HG03139 (cell line): Measurements from ENCODE around the gene TADA2B.
"Not testable (repeated sequence)": the region's sequence is repeated elsewhere in the genome, so short reads cannot be mapped to it uniquely, and the experiment has no call there.

Experiments used
- ATAC-seq: cut with Tn5 transposase; IDR thresholded peaks from one replicate; pipeline ENCODE4 v1.9.1; 2021; ENCODE audit not compliant: unreplicated experiment

The TADA2B gene

GRCh38 chr4:7076696-7077082, 33.5 kb downstream of the TADA2B start:
- no peak for ATAC-seq

- no peak for ATAC-seq
Measured at GRCh38 chr4:7077371-7077770, 34.2 kb downstream of the TADA2B start.

GRCh38 chr4:7078025-7078424, 34.9 kb downstream of the TADA2B start:
- ATAC-seq: no peak

GRCh38 chr4:7079483-7079882, 36.3 kb downstream of the TADA2B start:
- not testable (repeated sequence) for ATAC-seq

- ATAC-seq: not testable (repeated sequence)
Measured at GRCh38 chr4:7079909-7080308, 36.7 kb downstream of the TADA2B start.

GRCh38 chr4:7083597-7084563, 40.7 kb downstream of the TADA2B start:
- no peak for ATAC-seq

GRCh38 chr4:7084564-7084961, 41.4 kb downstream of the TADA2B start:
- ATAC-seq: not testable (repeated sequence)

- no peak for ATAC-seq
Measured at GRCh38 chr4:7086384-7086783, 43.2 kb downstream of the TADA2B start.

GRCh38 chr4:7087036-7087435, 43.9 kb downstream of the TADA2B start:
- ATAC-seq: no peak

GRCh38 chr4:7089213-7089986, 46.2 kb downstream of the TADA2B start:
- no peak for ATAC-seq

- no peak for ATAC-seq
Measured at GRCh38 chr4:7092026-7092425, 48.9 kb downstream of the TADA2B start.

- ATAC-seq: no peak
Measured at GRCh38 chr4:7094916-7095315, 51.7 kb downstream of the TADA2B start.

GRCh38 chr4:7095611-7096155, 52.5 kb downstream of the TADA2B start:
- ATAC-seq: no peak

GRCh38 chr4:7096236-7096635, 53.1 kb downstream of the TADA2B start:
- ATAC-seq: no peak

GRCh38 chr4:7101692-7102515, 58.7 kb downstream of the TADA2B start:
- peak; percentile 63 for ATAC-seq

- not testable (repeated sequence) for ATAC-seq
Measured at GRCh38 chr4:7102516-7102909, 59.3 kb downstream of the TADA2B start.

GRCh38 chr4:7103031-7103606, 59.9 kb downstream of the TADA2B start:
- peak; percentile 75 for ATAC-seq

- ATAC-seq: no peak
Measured at GRCh38 chr4:7103607-7104365, 60.6 kb downstream of the TADA2B start.

GRCh38 chr4:7104366-7105031, 61.3 kb downstream of the TADA2B start:
- no peak for ATAC-seq
